CD4-positive, alpha-beta T cell treated with Interleukin-1 beta for 1 hour (primary cell): Measurements from ENCODE around the gene LXN.

Experiments used
- DNase-seq, 2 donors: peaks; one replicate each; pipeline ENCODE4 v3.0.0-alpha.2; 2020 to 2022

The LXN gene

GRCh38 chr3:158668506-158668905 is 3.9 kb downstream of the LXN start:
- no peak for DNase-seq

DNA sequence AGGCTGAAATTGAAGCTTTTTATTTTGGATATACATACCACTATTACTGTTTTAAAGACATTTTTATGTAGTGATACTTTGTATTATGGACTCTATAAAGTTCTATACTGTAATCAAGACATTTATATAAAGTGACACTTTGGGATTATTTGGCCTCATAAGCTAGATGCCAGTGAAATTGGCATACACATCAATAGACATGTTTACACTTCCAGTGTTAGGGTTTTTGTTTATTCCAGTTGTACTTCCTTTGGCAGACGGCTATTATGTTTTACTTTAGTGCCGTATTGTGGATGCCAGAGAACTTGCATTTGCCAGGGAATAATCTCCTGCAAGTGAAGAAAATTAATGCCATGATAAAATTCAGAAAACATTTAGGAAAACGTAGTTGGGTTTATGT is 6.0 kb downstream of the LXN start:
- no peak for DNase-seq

GRCh38 chr3:158663832-158664231 is 8.6 kb downstream of the LXN start:
- no peak for DNase-seq

DNA sequence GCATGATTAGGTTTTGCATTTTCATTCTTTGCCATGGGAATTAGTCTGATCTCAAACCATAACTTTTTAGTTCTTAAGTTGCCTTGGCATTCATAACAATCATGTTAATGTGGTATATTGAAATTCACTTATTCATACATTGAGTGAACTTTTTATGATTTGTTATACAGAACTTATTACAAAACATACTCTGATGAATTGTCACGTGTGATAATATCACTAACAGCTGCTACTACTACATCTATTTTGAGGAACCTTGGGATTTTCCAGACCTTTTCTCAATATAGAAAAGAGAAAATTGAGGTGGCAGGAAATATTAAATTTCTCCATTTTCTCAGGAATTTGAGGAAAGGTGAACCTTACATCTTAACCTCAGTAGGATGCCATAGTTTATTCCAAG is 9.2 kb downstream of the LXN start:
- DNase-seq = no peak

DNA sequence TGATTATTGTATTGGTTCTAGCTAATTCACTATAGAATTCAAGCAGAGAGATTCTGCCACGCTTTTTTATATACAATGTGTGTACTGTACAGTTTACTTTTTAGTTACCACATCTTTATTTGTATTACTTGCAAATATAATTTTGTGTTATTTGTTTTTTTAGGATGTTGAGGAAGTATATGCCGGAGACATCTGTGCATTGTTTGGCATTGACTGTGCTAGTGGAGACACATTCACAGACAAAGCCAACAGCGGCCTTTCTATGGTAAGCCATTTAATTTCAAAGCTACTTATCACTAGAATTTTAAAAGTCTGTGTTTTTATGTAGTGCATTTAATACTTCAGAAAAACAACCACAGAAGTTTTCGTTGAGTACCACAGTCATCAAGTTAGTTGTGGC is 11.7 kb downstream of the LXN start:
- DNase-seq = no peak

GRCh38 chr3:158659454-158660237 is 12.8 kb downstream of the LXN start:
- DNase-seq = peak; percentile 36 to 62

- DNase-seq = no peak
Observed at GRCh38 chr3:158658889-158659288, 13.6 kb downstream of the LXN start.

DNA sequence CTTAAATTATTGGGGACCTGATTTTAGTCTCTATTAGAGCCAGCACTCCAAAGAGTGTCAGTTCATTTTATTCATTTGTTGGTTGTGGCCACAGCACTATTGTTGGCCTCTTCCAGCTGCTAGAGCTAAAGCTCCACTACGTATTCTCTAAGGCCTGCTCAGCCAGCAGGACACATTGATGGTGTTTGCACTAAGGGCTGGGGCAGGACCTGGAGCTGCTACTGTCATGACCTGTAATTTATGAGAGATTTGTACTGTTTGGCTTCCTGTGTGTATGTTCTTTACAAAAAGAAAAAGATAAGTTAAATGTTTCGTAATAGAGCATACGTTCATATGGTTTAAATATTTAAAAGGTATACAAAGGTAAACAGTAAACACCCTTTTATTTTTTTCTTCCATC is 20.0 kb downstream of the LXN start:
- DNase-seq = no peak

DNA sequence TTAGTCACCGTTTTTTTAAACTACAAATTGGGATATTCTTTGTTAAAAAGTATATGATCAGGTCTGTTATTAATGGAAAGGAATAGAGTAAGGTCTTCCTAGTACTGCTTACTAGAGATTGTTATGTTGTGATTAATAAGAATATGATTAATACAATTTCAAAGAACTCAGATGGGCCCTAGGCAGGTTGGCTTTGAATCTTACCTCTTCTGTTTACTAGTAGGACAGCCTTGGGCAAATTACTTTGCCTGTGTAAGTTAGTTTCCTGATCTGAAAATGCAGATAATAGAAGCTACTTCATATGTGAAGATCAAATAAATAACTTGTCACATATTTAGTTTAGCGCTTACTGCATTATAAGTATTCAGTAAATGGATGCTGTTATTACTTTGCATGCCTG is 21.3 kb downstream of the LXN start:
- no peak for DNase-seq

DNA sequence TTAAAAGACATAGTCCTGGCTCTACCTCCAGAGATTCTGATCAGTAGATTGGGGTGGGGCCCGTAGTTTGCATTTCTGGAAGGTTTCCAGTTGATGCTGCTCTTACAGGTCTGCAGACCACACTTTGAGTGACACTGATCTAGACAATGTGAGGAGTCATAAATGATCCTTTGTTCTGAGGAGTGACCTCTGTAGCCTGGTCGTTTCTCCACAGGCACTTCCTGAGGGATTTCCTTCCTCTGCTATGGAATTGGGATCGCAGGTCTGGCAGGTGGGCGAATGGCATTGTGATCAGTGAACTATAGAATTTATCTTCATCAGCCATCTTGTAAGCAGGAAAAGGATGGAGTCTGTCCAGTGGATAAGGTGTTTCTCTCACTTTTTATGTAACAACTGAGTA is 22.7 kb downstream of the LXN start:
- no peak for DNase-seq

GRCh38 chr3:158644345-158644908 is 28.0 kb downstream of the LXN start, which contains the start of gene GFM1:
Gene GFM1 (plus strand): TSS chr3:158644527. CDS start chr3:158644635, 108 bp downstream.
- peak; percentile 92 for DNase-seq

GRCh38 chr3:158642474-158643210 is 29.8 kb downstream of the LXN start:
- DNase-seq = no peak

GRCh38 chr3:158642005-158642404 is 30.4 kb downstream of the LXN start:
- DNase-seq = peak in 1 of 2 donors; percentile 37

DNA sequence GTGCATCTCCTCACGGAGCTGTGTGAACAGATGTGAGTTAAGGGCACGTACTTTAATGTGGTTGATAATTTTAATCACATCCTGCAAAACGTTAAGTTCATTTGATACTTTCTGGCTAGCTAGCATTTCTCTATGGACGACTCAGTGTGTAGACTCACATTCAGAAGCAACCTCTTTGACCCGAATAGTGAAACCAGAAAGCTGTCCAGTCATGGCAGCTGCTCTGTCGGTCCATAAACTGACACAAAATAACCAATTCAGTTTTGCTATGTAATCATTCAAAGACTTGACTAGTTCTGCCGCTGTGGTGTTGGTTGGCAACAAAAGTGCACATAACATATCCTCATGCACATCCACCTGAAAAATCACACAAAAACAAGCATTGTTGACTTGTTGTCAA is 31.8 kb downstream of the LXN start:
- no peak for DNase-seq

DNA sequence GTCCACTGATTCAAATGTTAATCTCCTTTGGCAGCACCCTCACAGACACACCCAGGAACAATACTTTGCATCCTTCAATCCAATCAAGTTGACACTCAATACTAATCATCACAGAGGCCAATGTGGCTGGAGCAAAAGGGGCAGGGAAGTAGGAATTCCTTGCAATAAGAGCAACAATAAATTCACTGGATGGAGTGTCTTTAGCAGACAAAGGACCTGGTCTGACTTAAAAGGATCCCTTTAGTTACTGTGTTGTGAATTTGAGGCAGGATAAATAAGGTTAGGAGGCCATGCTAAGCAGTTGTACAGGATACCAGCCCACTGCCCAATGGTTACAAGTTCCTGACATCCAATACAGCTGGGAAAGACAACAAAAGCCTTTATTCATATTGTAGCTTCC is 40.5 kb downstream of the LXN start:
- DNase-seq = no peak

DNA sequence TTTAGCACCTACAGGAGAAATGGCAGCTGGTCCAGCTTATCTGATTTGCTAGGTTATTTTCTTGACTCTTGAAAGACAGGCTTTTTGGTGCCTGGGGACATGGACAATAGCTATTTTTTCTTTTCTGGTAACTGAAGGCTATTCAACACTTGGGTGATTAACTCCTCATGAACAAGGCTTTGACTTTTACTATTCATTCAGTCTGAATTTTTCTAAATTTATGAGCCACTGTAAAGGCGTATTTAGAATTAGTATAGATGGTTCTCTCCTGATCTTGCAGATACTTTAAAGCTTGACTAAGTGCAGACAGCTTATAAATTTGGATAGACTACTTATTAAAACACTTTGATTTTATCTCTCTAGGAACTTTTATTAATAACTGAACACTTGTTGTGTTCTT is 46.6 kb downstream of the LXN start:
- DNase-seq = no peak

GRCh38 chr3:158617982-158618875 is 54.2 kb downstream of the LXN start:
- DNase-seq = no peak
